C4-2B (cell line): Measurements from ENCODE around the gene MRPL33.
"Not testable (repeated sequence)": the region's sequence is repeated elsewhere in the genome, so short reads cannot be mapped to it uniquely, and the experiment has no call there.

Source experiments
- H3K27ac ChIP-seq: fragments of 450-650 bp; 2 replicates; pipeline ENCODE4 v1.5.1; 2017
- CTCF ChIP-seq: fragments of 450-650 bp; conservative IDR thresholded peaks from 2 replicates; pipeline ENCODE4 v1.5.1; 2017; ENCODE audit warnings: mild to moderate bottlenecking
- ZFX ChIP-seq: fragments of 450-650 bp; IDR thresholded peaks from 2 replicates; pipeline ENCODE4 v1.6.1; 2017

Gene MRPL33

DNA sequence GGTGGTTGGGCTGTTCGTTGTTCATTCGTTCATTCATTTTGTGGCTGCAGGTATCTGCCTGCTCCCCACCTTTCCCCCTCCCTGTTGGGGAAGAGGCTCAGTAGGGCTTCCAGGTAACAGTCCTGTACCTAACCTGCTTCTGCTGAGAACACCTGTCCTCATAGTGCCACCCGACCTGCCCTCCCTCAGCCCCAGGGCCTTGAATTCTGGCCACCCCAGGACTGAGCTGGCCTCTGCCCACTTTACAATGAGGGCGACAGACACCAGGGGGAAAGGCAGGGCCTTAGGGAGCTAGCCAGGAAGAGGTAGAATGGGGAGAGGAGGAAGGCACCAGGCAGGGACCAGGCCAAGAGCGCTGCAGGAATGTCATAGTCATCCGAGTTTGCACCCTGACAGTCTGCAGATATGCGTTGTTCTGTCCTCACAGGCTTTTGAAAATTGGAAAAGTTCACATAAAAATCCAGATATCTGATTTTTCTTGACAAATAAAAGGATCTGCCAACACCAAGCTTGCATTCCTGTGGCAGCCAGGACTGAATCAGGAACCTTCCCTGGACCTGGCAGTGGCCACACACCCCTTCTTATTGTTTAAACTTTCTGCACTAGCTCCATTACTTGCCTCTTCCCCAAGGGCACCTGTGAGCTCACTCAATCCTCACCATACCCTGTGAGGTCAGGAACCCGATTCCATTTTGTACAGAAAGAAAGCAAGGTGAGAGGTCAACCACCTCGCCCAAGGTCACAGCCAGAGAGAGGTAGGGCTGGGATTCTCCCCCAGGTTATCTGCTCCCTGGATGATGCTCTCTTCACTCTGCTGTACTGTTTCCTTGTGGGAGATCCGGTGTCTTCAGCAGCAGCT, 35.3 kb upstream of the MRPL33 start:
- no peak for TF ChIP-seq CTCF
- TF ChIP-seq ZFX, result no peak
- H3K27ac ChIP-seq, result no peak overlapping the region

- TF ChIP-seq CTCF, result no peak
- H3K27ac ChIP-seq, result no peak overlapping the region
Measured at GRCh38 chr2:27736890-27737204, 34.7 kb upstream of the MRPL33 start.

DNA sequence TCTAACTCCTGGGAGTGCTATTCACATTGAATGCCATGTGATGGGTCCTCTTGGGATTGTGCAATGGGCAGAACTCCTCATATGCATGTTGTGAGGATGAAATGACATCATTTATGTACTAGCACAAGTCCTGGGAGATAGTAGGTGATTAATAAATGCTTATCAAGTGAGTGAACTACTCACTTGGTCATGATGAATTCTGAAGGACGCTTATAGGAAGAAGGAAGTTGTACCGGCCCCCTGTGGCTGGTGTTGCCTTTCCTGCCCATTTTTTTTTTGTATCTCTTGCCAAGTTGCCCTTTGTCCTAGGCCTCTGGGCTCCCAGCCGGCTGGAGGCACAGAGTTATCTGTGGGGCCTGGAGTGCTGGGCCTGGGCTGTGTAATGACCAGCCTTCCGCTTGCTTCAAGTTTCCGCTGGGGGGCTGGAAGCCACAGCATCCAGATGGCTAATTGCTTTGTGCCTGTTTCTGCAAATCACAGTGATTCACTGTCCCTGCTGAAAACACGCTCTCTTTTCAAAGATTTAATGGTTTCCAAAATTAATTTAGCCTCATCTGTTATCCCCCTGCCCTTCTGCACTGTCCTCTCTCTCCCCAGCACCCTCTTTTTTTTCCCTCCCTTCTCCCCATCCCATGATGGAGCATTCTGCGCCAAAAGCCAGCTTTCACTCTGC, 33.7 kb upstream of the MRPL33 start:
- no peak for TF ChIP-seq ZFX
- TF ChIP-seq CTCF, result no peak
- no peak overlapping the region for H3K27ac ChIP-seq

GRCh38 chr2:27738349-27739057, 33.0 kb upstream of the MRPL33 start:
- TF ChIP-seq ZFX, result no peak
- TF ChIP-seq CTCF, result no peak
- H3K27ac ChIP-seq, result no peak overlapping the region

GRCh38 chr2:27739058-27739373, 32.5 kb upstream of the MRPL33 start:
- TF ChIP-seq ZFX (no peak), CTCF (no peak)
- no peak overlapping the region for H3K27ac ChIP-seq

GRCh38 chr2:27741673-27742072, 29.8 kb upstream of the MRPL33 start:
- H3K27ac ChIP-seq, result no peak overlapping the region
- TF ChIP-seq CTCF, result no peak
- no peak for TF ChIP-seq ZFX

- TF ChIP-seq ZFX (no peak), CTCF (no peak)
- H3K27ac ChIP-seq, result no peak overlapping the region
Measured at GRCh38 chr2:27742571-27742970, 28.9 kb upstream of the MRPL33 start.

- H3K27ac ChIP-seq, result not testable (repeated sequence)
Measured at GRCh38 chr2:27745494-27745893, 26.0 kb upstream of the MRPL33 start.
